GM10266 (cell line): ENCODE measurements around the gene TSC22D3.

Source experiments
- DNase-seq: peaks from one replicate; pipeline ENCODE4 v3.0.0; 2012; ENCODE audit errors: extremely low spot score
- TF ChIP-seq, protein P1 (sequence below): IDR thresholded peaks from 2 replicates; pipeline ENCODE4 v1.5.1; 2012; ENCODE audit warnings: mild to moderate bottlenecking, low read depth; ENCODE audit not compliant: control insufficient read depth, insufficient read depth; ENCODE audit errors: missing control alignments

TSC22D3 gene

DNA sequence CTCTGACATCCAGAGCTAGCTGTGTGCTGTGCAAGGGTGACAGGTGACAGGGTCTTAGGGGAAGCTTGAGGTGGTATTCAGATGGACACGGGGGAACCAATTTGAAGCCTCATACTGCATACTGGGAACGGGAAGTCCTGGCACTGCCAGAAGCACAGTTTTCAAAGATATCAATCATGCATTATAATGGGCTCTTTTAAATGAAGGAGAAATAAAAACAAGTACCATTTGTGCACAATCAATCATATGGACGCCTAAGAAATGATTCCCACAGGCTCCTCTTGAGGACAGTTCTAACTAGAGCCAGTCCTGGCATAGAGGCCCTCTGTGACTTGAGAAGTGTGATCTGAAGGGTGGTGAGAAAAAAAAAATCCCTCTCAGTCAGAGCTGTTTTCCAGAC lies 50.9 kb downstream of the TSC22D3 start:
- DNase-seq: no peak
- TF ChIP-seq, protein P1, sequence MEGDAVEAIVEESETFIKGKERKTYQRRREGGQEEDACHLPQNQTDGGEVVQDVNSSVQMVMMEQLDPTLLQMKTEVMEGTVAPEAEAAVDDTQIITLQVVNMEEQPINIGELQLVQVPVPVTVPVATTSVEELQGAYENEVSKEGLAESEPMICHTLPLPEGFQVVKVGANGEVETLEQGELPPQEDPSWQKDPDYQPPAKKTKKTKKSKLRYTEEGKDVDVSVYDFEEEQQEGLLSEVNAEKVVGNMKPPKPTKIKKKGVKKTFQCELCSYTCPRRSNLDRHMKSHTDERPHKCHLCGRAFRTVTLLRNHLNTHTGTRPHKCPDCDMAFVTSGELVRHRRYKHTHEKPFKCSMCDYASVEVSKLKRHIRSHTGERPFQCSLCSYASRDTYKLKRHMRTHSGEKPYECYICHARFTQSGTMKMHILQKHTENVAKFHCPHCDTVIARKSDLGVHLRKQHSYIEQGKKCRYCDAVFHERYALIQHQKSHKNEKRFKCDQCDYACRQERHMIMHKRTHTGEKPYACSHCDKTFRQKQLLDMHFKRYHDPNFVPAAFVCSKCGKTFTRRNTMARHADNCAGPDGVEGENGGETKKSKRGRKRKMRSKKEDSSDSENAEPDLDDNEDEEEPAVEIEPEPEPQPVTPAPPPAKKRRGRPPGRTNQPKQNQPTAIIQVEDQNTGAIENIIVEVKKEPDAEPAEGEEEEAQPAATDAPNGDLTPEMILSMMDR: no peak

DNA sequence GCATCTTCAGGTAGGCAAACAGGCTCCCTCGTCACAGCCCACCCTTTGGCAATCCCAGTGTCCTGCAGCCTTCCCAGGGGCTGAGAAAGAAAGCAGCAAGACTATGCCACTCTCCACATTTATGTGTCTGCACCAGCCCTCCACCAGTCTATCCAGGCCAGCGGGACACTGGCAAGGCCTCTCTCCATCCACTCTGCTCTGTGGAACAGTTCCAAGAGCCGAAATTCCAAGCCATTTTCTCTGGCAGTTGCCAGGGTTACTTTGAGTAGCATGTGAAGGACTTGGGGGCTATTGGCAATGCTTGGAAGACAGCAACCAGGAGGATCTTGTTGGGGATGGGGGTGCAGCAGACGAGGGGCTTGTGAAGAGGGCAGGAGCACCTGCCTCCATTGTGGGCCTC lies 52.1 kb downstream of the TSC22D3 start:
- no peak for DNase-seq
- TF ChIP-seq, protein P1: no peak

DNA sequence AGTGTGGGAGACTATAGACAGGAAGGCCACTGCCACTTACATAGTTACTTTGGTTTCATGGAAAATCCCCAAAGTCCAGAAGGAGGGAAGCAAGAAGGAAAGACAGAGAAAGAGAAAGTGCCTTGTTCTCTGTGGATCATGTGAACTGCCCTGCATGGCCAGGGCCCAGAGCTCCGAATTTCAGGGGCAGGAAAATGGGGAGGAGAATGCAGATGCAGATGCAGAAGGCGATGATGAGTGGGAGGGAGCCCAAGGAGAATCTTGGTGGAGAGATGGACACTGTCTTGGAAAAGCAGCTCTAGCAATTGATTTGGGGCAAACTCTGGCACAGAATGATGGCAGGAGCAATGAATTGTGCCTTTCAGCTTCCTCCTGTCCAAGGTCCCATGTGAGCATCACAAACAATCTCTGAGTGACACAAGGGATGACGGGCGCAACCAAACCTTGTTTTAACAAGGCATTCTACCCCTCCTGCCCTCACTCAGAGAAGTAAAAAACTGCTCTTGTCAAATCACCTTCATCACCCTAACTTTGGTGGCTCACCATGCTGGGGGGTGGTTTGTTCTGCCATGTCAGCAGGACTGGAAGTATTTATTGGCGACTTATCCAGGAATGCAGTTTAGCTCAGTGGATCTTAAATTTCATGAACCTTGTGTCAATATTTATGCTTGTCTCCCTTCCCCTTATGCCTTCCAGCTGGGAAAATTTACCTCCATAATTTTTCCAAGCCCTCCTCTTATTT lies 53.5 kb downstream of the TSC22D3 start:
- TF ChIP-seq, protein P1: no peak
- DNase-seq: no peak

DNA sequence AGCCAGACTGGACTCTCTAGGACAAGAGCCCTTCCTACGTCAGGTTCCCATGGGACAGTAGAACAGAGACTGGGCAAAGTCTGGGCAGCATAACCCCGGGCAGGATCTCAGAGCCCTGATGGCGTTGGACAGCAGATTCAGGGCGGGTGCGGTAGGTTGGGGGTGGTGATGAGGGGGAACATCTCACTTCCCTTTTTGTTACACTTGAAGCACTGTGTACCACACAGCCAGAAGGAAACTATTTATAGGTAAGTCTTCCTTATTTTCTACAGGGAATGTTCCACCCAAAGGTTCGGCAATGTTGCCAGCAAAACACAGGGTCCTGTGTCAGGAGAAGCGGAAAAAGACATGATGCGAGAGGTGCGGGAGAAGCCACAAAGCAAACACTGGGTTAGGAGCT lies 54.3 kb downstream of the TSC22D3 start:
- peak; percentile 31 for DNase-seq

DNA sequence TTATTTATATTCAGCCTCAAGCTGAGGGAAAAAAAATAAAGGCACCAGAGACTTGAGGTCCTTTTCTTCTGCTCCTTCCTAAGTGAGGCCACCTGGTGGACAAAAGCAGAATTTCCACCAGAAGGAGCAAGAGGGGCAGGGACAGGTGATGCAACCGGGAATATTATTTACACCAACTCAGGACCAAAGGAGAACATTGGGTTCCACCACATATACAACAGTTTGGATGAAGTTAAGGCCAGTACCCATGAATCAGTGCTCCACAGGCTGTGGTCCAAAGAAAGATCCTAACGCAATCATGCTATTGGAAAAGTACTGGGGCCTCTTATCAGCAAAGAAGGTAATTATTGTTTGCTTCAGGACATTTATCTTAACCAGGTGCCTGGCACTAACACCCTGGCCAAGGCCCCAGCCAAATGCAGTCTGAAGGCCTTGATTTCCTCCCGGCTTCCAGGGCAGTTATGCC lies 57.4 kb downstream of the TSC22D3 start:
- peak; percentile 36 for DNase-seq
- TF ChIP-seq, protein P1: peak; percentile 66

More for the DNA sequence above, 54.3 kb downstream of the TSC22D3 start:
- TF ChIP-seq, protein P1: no peak

DNA sequence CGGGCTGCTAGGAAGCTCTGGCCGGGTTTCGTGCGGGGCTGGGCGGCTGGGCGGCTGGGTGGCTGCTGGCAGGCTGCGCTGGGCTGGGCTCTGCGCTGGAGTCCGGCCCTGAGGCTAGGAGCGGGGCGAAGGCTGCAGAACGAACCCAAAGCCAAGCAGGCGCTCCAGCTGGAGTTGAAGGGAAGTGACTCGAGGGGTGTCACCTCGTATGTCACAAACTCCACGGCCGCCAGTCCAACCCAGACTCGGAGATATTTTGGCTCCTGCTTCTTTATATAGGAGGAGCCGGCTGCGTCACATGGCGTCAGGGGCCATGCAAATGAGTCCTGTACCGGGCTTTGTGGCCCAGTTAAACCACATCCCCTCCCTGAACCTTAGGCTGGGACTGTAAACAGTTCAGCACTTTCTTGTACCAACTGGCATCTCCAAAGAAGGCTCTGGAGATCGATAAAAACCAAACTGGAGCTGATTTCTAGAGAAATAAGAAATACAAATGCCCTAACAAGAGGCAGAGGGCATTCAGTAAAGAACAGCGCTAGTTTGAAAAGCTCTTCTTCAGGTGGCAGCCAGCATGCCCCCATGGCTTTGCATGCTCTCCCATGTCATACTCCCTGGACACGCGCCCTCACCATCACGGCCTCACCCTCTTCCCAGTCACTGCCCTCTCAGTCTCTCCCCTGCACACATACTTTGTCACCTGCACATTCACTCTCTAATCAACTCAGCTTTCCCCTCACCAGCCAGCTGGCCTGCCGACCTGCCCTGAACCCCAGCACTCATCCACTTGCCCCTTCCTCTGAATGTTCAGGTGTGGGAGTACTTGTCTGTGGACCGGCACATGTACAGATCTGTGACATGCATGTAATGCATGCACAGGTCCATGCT lies 58.5 kb downstream of the TSC22D3 start:
- DNase-seq: peak; percentile 76
- TF ChIP-seq, protein P1: no peak

DNA sequence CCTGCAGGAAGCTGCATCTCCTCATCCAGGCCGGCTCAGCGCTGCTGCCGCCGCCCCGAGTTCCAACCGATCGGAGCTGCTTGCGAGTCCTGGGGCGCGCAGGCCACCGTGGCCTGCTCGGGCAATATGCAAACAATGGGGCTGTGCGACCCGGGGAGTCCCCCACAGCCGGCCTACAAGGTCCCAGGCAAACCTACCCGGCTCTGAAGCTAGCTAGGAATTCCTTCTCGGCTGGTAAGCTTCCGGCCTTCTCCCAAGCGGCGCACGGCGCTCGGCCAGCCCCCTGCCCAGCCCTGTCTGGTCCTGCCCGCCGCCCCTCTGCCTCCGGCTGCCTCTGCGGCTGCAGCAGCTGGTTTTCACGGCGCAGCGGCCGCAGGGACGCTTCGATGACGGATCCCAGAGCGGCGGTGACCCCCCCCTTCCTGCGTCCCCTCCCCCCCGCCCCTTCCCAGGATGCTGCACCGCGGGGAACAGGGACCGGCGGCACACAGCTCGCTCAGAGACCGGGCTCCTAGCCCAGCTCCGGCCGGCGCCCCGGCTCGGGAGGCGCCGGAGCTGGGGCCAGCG lies 59.4 kb downstream of the TSC22D3 start:
- TF ChIP-seq, protein P1: no peak
- no peak for DNase-seq
